HepG2 (cell line): Measurements from ENCODE around the gene ANP32B. TPM values are rescaled to one million over a fixed set of nuclear protein-coding genes. Genes with fewer than 3 reads are reported as not detected.

Experiments
- ATF6 ChIP-seq: sonication (generic); formaldehyde crosslinking; conservative IDR thresholded peaks from 2 replicates; pipeline ENCODE4 v1.4.0; 2020; ENCODE audit warnings: missing genetic modification reagents
- IKZF5 ChIP-seq: IDR thresholded peaks from 2 replicates; pipeline ENCODE4 v1.6.1; 2018; ENCODE audit warnings: missing genetic modification reagents, mild to moderate bottlenecking, missing compliant biosample characterization
- MXD4 ChIP-seq: IDR thresholded peaks from 2 replicates; pipeline ENCODE4 v1.6.1; 2016; ENCODE audit warnings: mild to moderate bottlenecking, missing biosample characterization, missing genetic modification reagents
- NR3C1 ChIP-seq: sonication (generic); formaldehyde crosslinking; IDR thresholded peaks from 2 replicates; pipeline ENCODE4 v1.4.0; 2020; ENCODE audit warnings: missing genetic modification reagents
- PAXIP1 ChIP-seq: sonication (generic); formaldehyde crosslinking; conservative IDR thresholded peaks from 2 replicates; pipeline ENCODE4 v1.4.0; 2020; ENCODE audit warnings: mild to moderate bottlenecking, missing genetic modification reagents, moderate library complexity
- RBFOX2 ChIP-seq: fragments of 200-400 bp; formaldehyde crosslinking; IDR thresholded peaks from 2 replicates; pipeline ENCODE4 v1.6.1; 2017; ENCODE audit warnings: low read depth, mild to moderate bottlenecking, low read length
- RCOR2 ChIP-seq: IDR thresholded peaks from 2 replicates; pipeline ENCODE4 v1.6.1; 2016; ENCODE audit warnings: missing biosample characterization, missing genetic modification reagents
- ZBTB26 ChIP-seq: IDR thresholded peaks from 2 replicates; pipeline ENCODE4 v1.6.1; 2016; ENCODE audit warnings: missing compliant biosample characterization, missing genetic modification reagents, borderline replicate concordance
- ZKSCAN8 ChIP-seq: IDR thresholded peaks from 2 replicates; pipeline ENCODE4 v1.6.1; 2016; ENCODE audit warnings: borderline replicate concordance, missing genetic modification reagents, missing compliant biosample characterization
- ZNF121 ChIP-seq: sonication (generic); formaldehyde crosslinking; IDR thresholded peaks from 2 replicates; pipeline ENCODE4 v1.5.0; 2020; ENCODE audit warnings: mild to moderate bottlenecking, missing genetic modification reagents
- ZNF225 ChIP-seq: sonication (generic); formaldehyde crosslinking; IDR thresholded peaks from 2 replicates; pipeline ENCODE4 v1.4.0; 2020; ENCODE audit warnings: mild to moderate bottlenecking, missing genetic modification reagents
- ZNF253 ChIP-seq: sonication (generic); formaldehyde crosslinking; IDR thresholded peaks from 2 replicates; pipeline ENCODE4 v1.8.0; 2022; ENCODE audit warnings: mild to moderate bottlenecking, missing genetic modification reagents, borderline replicate concordance
- ZNF343 ChIP-seq: sonication (generic); formaldehyde crosslinking; IDR thresholded peaks from 2 replicates; pipeline ENCODE4 v1.4.0; 2020; ENCODE audit warnings: mild to moderate bottlenecking, missing genetic modification reagents
- polyA plus RNA-seq, 8 experiments: library from polyadenylated mRNA; depleted of rRNA in 3 of 8; stranded (reverse) in 7 of 8; unstranded in 1 of 8; fragments of >200 nt; fragmentation: Illumina TruSeq in 4 of 8; extraction: Trizol in 4 of 8; gene quantifications; 2 replicates each; pipeline versions ENCODE4 v1.2.1 to v1.2.3, GENCODE V29; 2011 to 2016; ENCODE audit warnings: low read depth in 4 of 8, missing spikeins in 1 of 8, mixed read lengths in 1 of 8; ENCODE audit not compliant: insufficient read depth in 1 of 8
- total RNA-seq, 5 experiments: library from RNA; depleted of rRNA; stranded (reverse); fragments of >200 nt; fragmentation: Illumina TruSeq; extraction: Trizol; gene quantifications; 2 replicates each; pipeline ENCODE4 v1.2.3, GENCODE V29; 2016; ENCODE audit warnings: low read depth in 1 of 5

The ANP32B gene
- total and polyA plus RNA-seq, 2 of the 13 experiments (the other 11 are each of a cell fraction or from before 2014, with no cell fraction given) = 22.1 to 37.5 TPM

- 0 out of 2 replicates have a peak, but pooled peaks have one; percentile 78 for TF ChIP-seq IKZF5 (CRISPR knock-in tag)
- no peak for TF ChIP-seq ZKSCAN8
- no peak for TF ChIP-seq NR3C1
- peak; percentile 93; the same call in 1 of the 2 replicates for TF ChIP-seq ZNF343
- no peak for TF ChIP-seq ZBTB26 (CRISPR knock-in tag)
- TF ChIP-seq MXD4 (CRISPR knock-in tag) = no peak; the same call in 1 of the 2 replicates
- no peak for TF ChIP-seq ATF6 (CRISPR knock-in tag)
- peak; percentile 68; the same call in 1 of the 2 replicates for TF ChIP-seq ZNF253 (CRISPR knock-in tag)
- peak; percentile 94 for TF ChIP-seq ZNF121 (CRISPR knock-in tag)
- no peak; the same call in 1 of the 2 replicates for TF ChIP-seq PAXIP1 (CRISPR knock-in tag)
- peak; percentile 96 for TF ChIP-seq RBFOX2
- no peak for TF ChIP-seq RCOR2 (CRISPR knock-in tag)
- no peak; the same call in 1 of the 2 replicates for TF ChIP-seq ZNF225 (CRISPR knock-in tag)
Measured at GRCh38 chr9:98056269-98057137, 73.4 kb downstream of the ANP32B start, which contains the start of gene NANS (continued).
